Right lobe of liver (tissue), 4 donors: Measurements from ENCODE around the gene ARMH1.

Experiments
- CTCF ChIP-seq, 4 donors: fragments of 200-600 bp in 3 of 4; fragments of 450-650 bp in 1 of 4; IDR thresholded peaks; one replicate each; pipeline versions ENCODE4 v1.5.1 to v1.8.0; 2016 to 2022; ENCODE audit warnings: antibody characterized with exemption in 4 of 4, mild to moderate bottlenecking in 2 of 4
- POLR2A ChIP-seq: fragments of 450-650 bp; IDR thresholded peaks from one replicate; pipeline ENCODE4 v1.6.1; 2017; ENCODE audit warnings: antibody characterized with exemption, mild to moderate bottlenecking
- donor health status: DM: no; HTN: no; CAD: no.
- donor health status: DM: no; HTN: no; CAD: no.
- donor health status: DM: no; HTN: yes; CAD: no.

DNA sequence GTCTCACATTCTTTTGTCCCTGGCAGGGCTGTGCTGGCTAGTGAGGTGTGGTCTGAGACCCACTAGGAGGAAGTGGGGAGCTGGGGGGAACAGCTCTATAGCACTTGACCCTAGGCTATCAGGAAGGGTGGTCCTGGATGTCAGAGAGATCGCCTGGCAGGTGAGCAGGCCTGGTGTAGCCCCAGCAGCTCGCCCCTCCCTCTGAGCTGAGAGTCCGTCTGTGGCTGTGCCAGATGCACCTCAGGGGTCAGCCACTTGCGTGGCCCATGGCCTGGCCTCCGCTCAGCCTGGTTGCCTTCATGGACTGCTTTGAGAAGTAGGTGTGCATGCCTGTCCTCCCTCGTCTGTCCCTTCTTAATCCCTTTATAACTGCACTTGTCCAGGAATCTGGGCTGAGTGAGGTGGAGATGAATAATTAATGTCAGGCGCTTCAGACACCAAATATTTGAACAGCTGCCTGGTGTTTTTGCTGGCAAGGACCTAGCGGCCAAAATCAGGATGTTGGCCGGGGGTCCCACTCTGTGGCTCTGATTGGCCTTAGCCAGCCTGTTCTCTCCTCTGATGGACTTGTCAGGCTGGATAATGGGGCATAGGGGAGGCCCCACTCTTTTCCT is 30.7 kb upstream of the ARMH1 start:
- no peak for TF ChIP-seq CTCF (IDR thresholded peaks at IDR 0.05)
- TF ChIP-seq POLR2A, result no peak
